ENCODE data around the gene CFAP20DC. TPM values are rescaled to one million over a fixed set of nuclear protein-coding genes. Genes with fewer than 3 reads are reported as not detected.

The CFAP20DC gene
- total RNA-seq, 1 donor from 2014 or later, result 8.0 TPM

GRCh38 chr3:58946875-58947274, 103.0 kb downstream of the CFAP20DC start:
- no peak for TF ChIP-seq CTCF (IDR thresholded peaks at IDR 0.05; ENCODE audit: unreplicated experiment)
- DNase-seq (ENCODE audit: low spot score, unreplicated experiment), result no peak
- no peak overlapping the region for H3K27ac Mint-ChIP-seq
- H3K36me3 Mint-ChIP-seq (ENCODE audit: insufficient read depth), result no peaks in the 10 kb centered on the region
- H3K9me3 Mint-ChIP-seq (ENCODE audit: low read depth), result no peaks in the 10 kb centered on the region
- no peaks in the 10 kb centered on the region for H3K4me1 Mint-ChIP-seq (ENCODE audit: low read depth)
- H3K27me3 Mint-ChIP-seq, result no peaks in the 10 kb centered on the region
- H3K4me3 Mint-ChIP-seq (ENCODE audit: low read depth), result no peak overlapping the region

GRCh38 chr3:58938057-58938456, 111.8 kb downstream of the CFAP20DC start:
- no peak overlapping the region for H3K4me3 Mint-ChIP-seq (ENCODE audit: low read depth)
- no peaks in the 10 kb centered on the region for H3K9me3 Mint-ChIP-seq (ENCODE audit: low read depth)
- no peak for DNase-seq (ENCODE audit: low spot score, unreplicated experiment)
- H3K36me3 Mint-ChIP-seq (ENCODE audit: insufficient read depth), result peaks cover 7% of the 10 kb centered on the region
- H3K27me3 Mint-ChIP-seq, result no peaks in the 10 kb centered on the region
- TF ChIP-seq CTCF (IDR thresholded peaks at IDR 0.05; ENCODE audit: unreplicated experiment), result no peak
- H3K27ac Mint-ChIP-seq, result no peak overlapping the region
- no peaks in the 10 kb centered on the region for H3K4me1 Mint-ChIP-seq (ENCODE audit: low read depth)

GRCh38 chr3:58924578-58924977, 125.2 kb downstream of the CFAP20DC start:
- H3K36me3 Mint-ChIP-seq (ENCODE audit: insufficient read depth), result peaks cover 4% of the 10 kb centered on the region
- no peak overlapping the region for H3K27ac Mint-ChIP-seq
- no peaks in the 10 kb centered on the region for H3K27me3 Mint-ChIP-seq
- peaks cover 10% of the 10 kb centered on the region for H3K9me3 Mint-ChIP-seq (ENCODE audit: low read depth)
- H3K4me3 Mint-ChIP-seq (ENCODE audit: low read depth), result no peak overlapping the region
- no peak for DNase-seq (ENCODE audit: low spot score, unreplicated experiment)
- peaks cover 3% of the 10 kb centered on the region for H3K4me1 Mint-ChIP-seq (ENCODE audit: low read depth)
- no peak for TF ChIP-seq CTCF (IDR thresholded peaks at IDR 0.05; ENCODE audit: unreplicated experiment)

- Mint-ChIP-seq H3K4me3 (ENCODE audit: low read depth) (no peak overlapping the region), H3K4me1 (ENCODE audit: low read depth) (peaks cover 6% of the 10 kb centered on the region), H3K27ac (no peak overlapping the region), H3K9me3 (ENCODE audit: low read depth) (peaks cover 13% of the 10 kb centered on the region), H3K27me3 (no peaks in the 10 kb centered on the region), H3K36me3 (ENCODE audit: insufficient read depth) (peaks cover 7% of the 10 kb centered on the region)
- no peak for DNase-seq (ENCODE audit: low spot score, unreplicated experiment)
- no peak for TF ChIP-seq CTCF (IDR thresholded peaks at IDR 0.05; ENCODE audit: unreplicated experiment)
Measured at GRCh38 chr3:58900386-58900785, 149.4 kb downstream of the CFAP20DC start.

- H3K9me3 Mint-ChIP-seq (ENCODE audit: low read depth), result peaks cover 17% of the 10 kb centered on the region
- no peak overlapping the region for H3K27ac Mint-ChIP-seq
- no peak overlapping the region for H3K4me3 Mint-ChIP-seq (ENCODE audit: low read depth)
- H3K27me3 Mint-ChIP-seq, result no peaks in the 10 kb centered on the region
- peaks cover 10% of the 10 kb centered on the region for H3K36me3 Mint-ChIP-seq (ENCODE audit: insufficient read depth)
- TF ChIP-seq CTCF (IDR thresholded peaks at IDR 0.05; ENCODE audit: unreplicated experiment), result no peak
- peaks cover 4% of the 10 kb centered on the region for H3K4me1 Mint-ChIP-seq (ENCODE audit: low read depth)
- DNase-seq (ENCODE audit: low spot score, unreplicated experiment), result no peak
Measured at GRCh38 chr3:58899953-58900298, 149.9 kb downstream of the CFAP20DC start.

All from progenitor cell of endocrine pancreas (in vitro differentiated cells).